IMR-90 (cell line): Measurements from ENCODE around the gene DUS3L. TPM values are rescaled to one million over a fixed set of nuclear protein-coding genes. Genes with fewer than 3 reads are reported as not detected.

ENCODE experiments used
- ATAC-seq: fragments of 200-7000 bp; cut with Tn5 transposase; 2 replicates; pipeline ENCODE4 v1.9.1; 2020; ENCODE audit warnings: low read depth, mild to moderate bottlenecking, moderate library complexity
- BruUV-seq: library from RNA; stranded (reverse); fragments of 400-500 nt; replicated peaks from 2 replicates; lab custom pipeline; 2021; lab: Mats Ljungman, UMichigan
- CTCF ChIA-PET: fragments of 300-600 bp; formaldehyde crosslinking; extraction: SDS; loops from one replicate; lab custom pipeline; 2021; ENCODE audit warnings: antibody characterized with exemption; lab: Yijun Ruan, JAX
- POLR2A ChIA-PET: fragments of 300-600 bp; sonication (Branson Sonifier 250); formaldehyde crosslinking; loops from one replicate; lab custom pipeline; 2022; ENCODE audit warnings: antibody characterized with exemption; ENCODE audit not compliant: unreplicated experiment; lab: Charles Lee
- DNase-seq: peaks from one replicate; pipeline ENCODE4 v3.0.0; 2013
- H2AFZ ChIP-seq: replicated peaks from 2 replicates; pipeline ENCODE3; 2013; ENCODE audit warnings: low read length, mild to moderate bottlenecking; ENCODE audit not compliant: poor library complexity
- H2AK5ac ChIP-seq: 2 replicates; pipeline ENCODE4 v1.6.1; 2013; ENCODE audit warnings: low read depth, low read length, inconsistent platforms
- H2AK9ac ChIP-seq: replicated peaks from 2 replicates; pipeline ENCODE3; 2013; ENCODE audit warnings: mild to moderate bottlenecking, low read depth, low read length, moderate library complexity; ENCODE audit not compliant: poor library complexity
- H2BK120ac ChIP-seq: 2 replicates; pipeline ENCODE4 v1.6.1; 2013; ENCODE audit warnings: low read depth, low read length, inconsistent platforms
- H2BK15ac ChIP-seq: 3 replicates; pipeline ENCODE4 v1.6.1; 2013; ENCODE audit warnings: low read depth, low read length, inconsistent platforms
- H2BK20ac ChIP-seq: 2 replicates; pipeline ENCODE4 v1.6.1; 2013; ENCODE audit warnings: low read depth, mild to moderate bottlenecking, inconsistent platforms, low read length, moderate library complexity
- H2BK5ac ChIP-seq: 2 replicates; pipeline ENCODE4 v1.6.1; 2013; ENCODE audit warnings: mild to moderate bottlenecking, low read depth, low read length, inconsistent platforms; ENCODE audit not compliant: poor library complexity, severe bottlenecking
- H3K14ac ChIP-seq: replicated peaks from 2 replicates; pipeline ENCODE4 v1.6.1; 2013; ENCODE audit warnings: low read depth, low read length, inconsistent platforms
- H3K18ac ChIP-seq: 2 replicates; pipeline ENCODE4 v1.6.1; 2013; ENCODE audit warnings: low read depth, low read length, control low read depth
- H3K23ac ChIP-seq: 2 replicates; pipeline ENCODE4 v1.6.1; 2013; ENCODE audit warnings: low read depth, low read length, inconsistent platforms
- H3K27ac ChIP-seq: 2 replicates; pipeline ENCODE4 v1.5.1; 2013; ENCODE audit warnings: mild to moderate bottlenecking, control low read depth, low read length; ENCODE audit not compliant: insufficient read depth
- H3K27me3 ChIP-seq: 2 replicates; pipeline ENCODE4 v1.6.1; 2013; ENCODE audit warnings: low read length; ENCODE audit not compliant: control insufficient read depth, insufficient read depth
- H3K36me3 ChIP-seq: 2 replicates; pipeline ENCODE4 v1.6.1; 2013; ENCODE audit warnings: low read length, mixed read lengths; ENCODE audit not compliant: control insufficient read depth, insufficient read depth
- H3K4ac ChIP-seq: 2 replicates; pipeline ENCODE4 v1.6.1; 2013; ENCODE audit warnings: low read depth, low read length, inconsistent platforms
- H3K4me1 ChIP-seq: 2 replicates; pipeline ENCODE4 v1.6.1; 2013; ENCODE audit warnings: low read length, mixed read lengths; ENCODE audit not compliant: control insufficient read depth, insufficient read depth
- H3K4me2 ChIP-seq: 2 replicates; pipeline ENCODE4 v1.6.1; 2013; ENCODE audit warnings: low read depth, mild to moderate bottlenecking, control low read depth, low read length, moderate library complexity
- H3K4me3 ChIP-seq: 2 replicates; pipeline ENCODE4 v1.5.1; 2013; ENCODE audit warnings: low read depth, mild to moderate bottlenecking, control low read depth, low read length, moderate library complexity; ENCODE audit not compliant: insufficient read depth
- H3K56ac ChIP-seq: 2 replicates; pipeline ENCODE4 v1.6.1; 2013; ENCODE audit warnings: low read length, inconsistent platforms; ENCODE audit not compliant: insufficient read depth; ENCODE audit errors: extremely low read depth
- H3K79me1 ChIP-seq, 2 experiments: 2 replicates each; pipeline ENCODE4 v1.6.1; 2013; ENCODE audit warnings: low read length in 2 of 2, inconsistent platforms in 1 of 2, low read depth in 1 of 2
- H3K9ac ChIP-seq: 2 replicates; pipeline ENCODE4 v1.6.1; 2013; ENCODE audit warnings: low read depth, low read length, control low read depth
- H3K9me1 ChIP-seq: 2 replicates; pipeline ENCODE4 v1.6.1; 2013; ENCODE audit warnings: low read length, inconsistent platforms; ENCODE audit not compliant: insufficient read depth
- H3K9me3 ChIP-seq: 2 replicates; pipeline ENCODE4 v1.6.1; 2013; ENCODE audit warnings: low read length; ENCODE audit not compliant: control insufficient read depth, insufficient read depth
- H4K20me1 ChIP-seq: 2 replicates; pipeline ENCODE4 v1.6.1; 2013; ENCODE audit warnings: low read length, inconsistent platforms; ENCODE audit not compliant: insufficient read depth
- H4K5ac ChIP-seq: 2 replicates; pipeline ENCODE4 v1.6.1; 2013; ENCODE audit warnings: mild to moderate bottlenecking, low read depth, low read length, control low read depth
- H4K8ac ChIP-seq, 2 experiments: 2 replicates each; pipeline ENCODE4 v1.6.1; 2013; ENCODE audit warnings: low read depth in 2 of 2, low read length in 2 of 2, control low read depth in 1 of 2, inconsistent platforms in 1 of 2
- H4K91ac ChIP-seq: 2 replicates; pipeline ENCODE4 v1.6.1; 2013; ENCODE audit warnings: low read depth, low read length, inconsistent platforms; ENCODE audit not compliant: insufficient read depth
- POLR2A ChIP-seq: IDR thresholded peaks from 2 replicates; pipeline ENCODE4 v1.6.1; 2012; ENCODE audit warnings: mild to moderate bottlenecking, low read depth, low read length
- WGBS, 2 experiments: methylation state at CpG; one replicate each; pipeline versions ENCODE4 v1.1.5 to v1.1.7; 2013; ENCODE audit warnings: missing lambda C conversion rate in 2 of 2; ENCODE audit not compliant: insufficient read length in 1 of 2; ENCODE audit errors: extremely low coverage in 2 of 2; 5-methylcytosine and 5-hydroxymethylcytosine counted together
- dilution Hi-C: fragments of 300-500 bp; cut with HindIII; formaldehyde crosslinking; loops from one replicate; pipeline ENCODE4 v1.14.3; 2018; ENCODE audit warnings: low sequenced_read_pairs; ENCODE audit not compliant: unreplicated experiment
- in situ Hi-C: fragments of 300-500 bp; cut with MboI; formaldehyde crosslinking; loops from 3 replicates; pipeline ENCODE4 v1.14.3; 2019; ENCODE audit warnings: low sequenced_read_pairs, inconsistent platforms, mixed read lengths
- intact Hi-C: fragments of 100-400 bp; cut with micrococcal nuclease; formaldehyde crosslinking; loops from 2 replicates; pipeline ENCODE4 v1.10.0; 2022
- polyA plus RNA-seq, 3 experiments: library from polyadenylated mRNA; depleted of rRNA; stranded (reverse); fragments of >200 nt; gene quantifications; 2 replicates each; pipeline ENCODE4 v1.2.3, GENCODE V29; 2012; ENCODE audit warnings: low replicate concordance in 1 of 3
- total RNA-seq: library from RNA; depleted of rRNA; stranded (reverse); fragments of >200 nt; gene quantifications from 2 replicates; pipeline ENCODE4 v1.2.3, GENCODE V29; 2012
- TF ChIP-seq, protein P1 (sequence below): fragments of 150-350 bp; IDR thresholded peaks from 2 replicates; pipeline ENCODE4 v1.6.1; 2017; ENCODE audit warnings: mild to moderate bottlenecking, antibody characterized with exemption, low read length, low read depth

The DUS3L gene
- total and polyA plus RNA-seq, 2 of the 4 experiments (the other 2 are of a cell fraction), result 12.4 to 21.3 TPM

DNA sequence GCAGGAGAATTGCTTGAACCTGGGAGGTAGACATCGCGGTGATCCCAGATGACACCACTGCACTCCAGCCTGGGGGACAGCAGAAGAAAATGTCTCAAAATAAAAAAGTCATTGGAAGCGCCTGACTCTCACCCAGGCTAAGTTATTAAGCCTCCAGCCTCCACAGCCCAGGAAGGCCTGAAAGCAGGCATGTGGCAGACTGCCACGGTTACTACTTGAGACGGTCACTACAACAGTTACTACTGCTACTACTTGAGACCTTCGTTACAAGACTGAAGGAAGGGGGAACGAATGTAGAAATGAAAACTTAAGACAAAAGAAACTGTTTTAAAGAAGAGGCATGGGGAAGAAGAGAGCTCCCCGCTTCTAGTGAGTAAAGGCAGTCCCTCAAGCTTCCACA lies 16.0 kb downstream of the DUS3L start:
- Histone ChIP-seq H3K9me1 (no peaks in the 10 kb centered on the region), H2AFZ (no peak overlapping the region), H3K27me3 (no peaks in the 10 kb centered on the region), H3K4me2 (no peak overlapping the region), H2BK120ac (0 out of 2 replicates have a peak overlapping the region, but pooled peaks have one; percentile 3), H4K5ac (no peak overlapping the region), H3K9ac (no peak overlapping the region), H2AK5ac (peak overlapping the region; percentile 50; the same call in 1 of the 2 replicates), H4K8ac (0 out of 4 replicates have a peak overlapping the region, but pooled peaks of 1 of the 2 experiments have one; percentile 25), H3K9me3 (no peaks in the 10 kb centered on the region), H2AK9ac (peak overlapping the region; percentile 78), H3K79me1 (no peaks in the 10 kb centered on the region), H3K23ac (no peak overlapping the region), H3K27ac (no peak overlapping the region), H3K18ac (no peak overlapping the region), H3K4me3 (no peak overlapping the region), H3K4ac (peak overlapping the region; percentile 4; the same call in 1 of the 2 replicates), H3K36me3 (no peaks in the 10 kb centered on the region), H2BK20ac (no peak overlapping the region), H3K4me1 (peaks cover 4% of the 10 kb centered on the region), H2BK5ac (no peak overlapping the region), H3K56ac (no peak overlapping the region), H2BK15ac (no peak overlapping the region), H4K91ac (no peak overlapping the region), H4K20me1 (no peaks in the 10 kb centered on the region), H3K14ac (no peak overlapping the region)
- ATAC-seq, result no peak
- dilution Hi-C loops, result no loop called here
- ChIA-PET CTCF (no interaction called here), POLR2A (no interaction called here)
- BruUV-seq, result no TSS peak
- TF ChIP-seq POLR2A, result no peak
- TF ChIP-seq, protein P1, sequence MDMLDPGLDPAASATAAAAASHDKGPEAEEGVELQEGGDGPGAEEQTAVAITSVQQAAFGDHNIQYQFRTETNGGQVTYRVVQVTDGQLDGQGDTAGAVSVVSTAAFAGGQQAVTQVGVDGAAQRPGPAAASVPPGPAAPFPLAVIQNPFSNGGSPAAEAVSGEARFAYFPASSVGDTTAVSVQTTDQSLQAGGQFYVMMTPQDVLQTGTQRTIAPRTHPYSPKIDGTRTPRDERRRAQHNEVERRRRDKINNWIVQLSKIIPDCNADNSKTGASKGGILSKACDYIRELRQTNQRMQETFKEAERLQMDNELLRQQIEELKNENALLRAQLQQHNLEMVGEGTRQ, result no peak
- intact Hi-C loops, result loop anchor here (1.0 kb wide), 1 partner anchor 117 kb away; no protein-coding TSS in a partner anchor
- in situ Hi-C loops, result no loop called here
- DNase-seq, result peak; percentile 8
- WGBS, 2 experiments, result 93% methylated on average over 2 of the region's 8 CpGs; no CpG with 5 or more reads in 1 of the 2 experiments
